Measurements from ENCODE around the gene RIMKLA. TPM values are rescaled to one million over a fixed set of nuclear protein-coding genes. Genes with fewer than 3 reads are reported as not detected.

The RIMKLA gene
- total RNA-seq, 1 experiment from 2014 or later, result 8.3 TPM

- TF ChIP-seq MLX (CRISPR knock-in tag; IDR thresholded peaks at IDR 0.05) (no peak), RELA (CRISPR knock-in tag; IDR thresholded peaks at IDR 0.05; ENCODE audit: borderline replicate concordance) (no peak; the same call in 1 of the 2 replicates), JAZF1 (CRISPR knock-in tag; IDR thresholded peaks at IDR 0.05) (no peak), ZBTB21 (CRISPR knock-in tag; IDR thresholded peaks at IDR 0.05; ENCODE audit: borderline replicate concordance) (0 out of 2 replicates have a peak, but pooled peaks have one; percentile 61), ZNF219 (CRISPR knock-in tag; IDR thresholded peaks at IDR 0.05; ENCODE audit: borderline replicate concordance) (no peak), IRF1 (CRISPR knock-in tag; IDR thresholded peaks at IDR 0.05) (no peak), MYBL2 (CRISPR knock-in tag; IDR thresholded peaks at IDR 0.05) (peak; percentile 77; the same call in 1 of the 2 replicates), HMGA2 (CRISPR knock-in tag; IDR thresholded peaks at IDR 0.05) (no peak), CBFB (CRISPR knock-in tag; IDR thresholded peaks at IDR 0.05; ENCODE audit: low read depth) (peak; percentile 93), SP1 (CRISPR knock-in tag; conservative IDR thresholded peaks at IDR 0.05) (peak; percentile 86), CREM (CRISPR knock-in tag; IDR thresholded peaks at IDR 0.05) (0 out of 2 replicates have a peak, but pooled peaks have one; percentile 75), NR1H2 (CRISPR knock-in tag; IDR thresholded peaks at IDR 0.05) (no peak), ZNF396 (CRISPR knock-in tag; IDR thresholded peaks at IDR 0.05; ENCODE audit: borderline replicate concordance) (no peak), ZNF423 (CRISPR knock-in tag; IDR thresholded peaks at IDR 0.05) (no peak), RORB (CRISPR knock-in tag; IDR thresholded peaks at IDR 0.05) (no peak), ELF4 (CRISPR knock-in tag; IDR thresholded peaks at IDR 0.05; ENCODE audit: low read depth) (no peak), NFE2L1 (CRISPR knock-in tag; IDR thresholded peaks at IDR 0.05) (no peak), ETV6 (CRISPR knock-in tag; IDR thresholded peaks at IDR 0.05) (no peak), TP53 (CRISPR knock-in tag; IDR thresholded peaks at IDR 0.05) (peak; percentile 83), FOXK1 (CRISPR knock-in tag; IDR thresholded peaks at IDR 0.05) (peak; percentile 71; the same call in 1 of the 2 replicates), NR3C1 (CRISPR knock-in tag; conservative IDR thresholded peaks at IDR 0.05; ENCODE audit: low read depth) (peak; percentile 46; the same call in 1 of the 2 replicates), JUN (CRISPR knock-in tag; IDR thresholded peaks at IDR 0.05) (0 out of 2 replicates have a peak, but pooled peaks have one; percentile 52)
- TF ChIP-seq, protein P1, sequence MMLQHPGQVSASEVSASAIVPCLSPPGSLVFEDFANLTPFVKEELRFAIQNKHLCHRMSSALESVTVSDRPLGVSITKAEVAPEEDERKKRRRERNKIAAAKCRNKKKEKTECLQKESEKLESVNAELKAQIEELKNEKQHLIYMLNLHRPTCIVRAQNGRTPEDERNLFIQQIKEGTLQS (CRISPR knock-in tag; conservative IDR thresholded peaks at IDR 0.05), result no peak
- TF ChIP-seq, protein P2, sequence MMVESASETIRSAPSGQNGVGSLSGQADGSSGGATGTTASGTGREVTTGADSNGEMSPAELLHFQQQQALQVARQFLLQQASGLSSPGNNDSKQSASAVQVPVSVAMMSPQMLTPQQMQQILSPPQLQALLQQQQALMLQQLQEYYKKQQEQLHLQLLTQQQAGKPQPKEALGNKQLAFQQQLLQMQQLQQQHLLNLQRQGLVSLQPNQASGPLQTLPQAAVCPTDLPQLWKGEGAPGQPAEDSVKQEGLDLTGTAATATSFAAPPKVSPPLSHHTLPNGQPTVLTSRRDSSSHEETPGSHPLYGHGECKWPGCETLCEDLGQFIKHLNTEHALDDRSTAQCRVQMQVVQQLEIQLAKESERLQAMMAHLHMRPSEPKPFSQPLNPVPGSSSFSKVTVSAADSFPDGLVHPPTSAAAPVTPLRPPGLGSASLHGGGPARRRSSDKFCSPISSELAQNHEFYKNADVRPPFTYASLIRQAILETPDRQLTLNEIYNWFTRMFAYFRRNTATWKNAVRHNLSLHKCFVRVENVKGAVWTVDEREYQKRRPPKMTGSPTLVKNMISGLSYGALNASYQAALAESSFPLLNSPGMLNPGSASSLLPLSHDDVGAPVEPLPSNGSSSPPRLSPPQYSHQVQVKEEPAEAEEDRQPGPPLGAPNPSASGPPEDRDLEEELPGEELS (CRISPR knock-in tag; IDR thresholded peaks at IDR 0.05), result peak; percentile 71; the same call in 1 of the 2 replicates
- TF ChIP-seq, protein P3, sequence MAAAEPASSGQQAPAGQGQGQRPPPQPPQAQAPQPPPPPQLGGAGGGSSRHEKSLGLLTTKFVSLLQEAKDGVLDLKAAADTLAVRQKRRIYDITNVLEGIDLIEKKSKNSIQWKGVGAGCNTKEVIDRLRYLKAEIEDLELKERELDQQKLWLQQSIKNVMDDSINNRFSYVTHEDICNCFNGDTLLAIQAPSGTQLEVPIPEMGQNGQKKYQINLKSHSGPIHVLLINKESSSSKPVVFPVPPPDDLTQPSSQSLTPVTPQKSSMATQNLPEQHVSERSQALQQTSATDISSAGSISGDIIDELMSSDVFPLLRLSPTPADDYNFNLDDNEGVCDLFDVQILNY (CRISPR knock-in tag; IDR thresholded peaks at IDR 0.05), result no peak; the same call in 1 of the 2 replicates
- TF ChIP-seq, protein P4, sequence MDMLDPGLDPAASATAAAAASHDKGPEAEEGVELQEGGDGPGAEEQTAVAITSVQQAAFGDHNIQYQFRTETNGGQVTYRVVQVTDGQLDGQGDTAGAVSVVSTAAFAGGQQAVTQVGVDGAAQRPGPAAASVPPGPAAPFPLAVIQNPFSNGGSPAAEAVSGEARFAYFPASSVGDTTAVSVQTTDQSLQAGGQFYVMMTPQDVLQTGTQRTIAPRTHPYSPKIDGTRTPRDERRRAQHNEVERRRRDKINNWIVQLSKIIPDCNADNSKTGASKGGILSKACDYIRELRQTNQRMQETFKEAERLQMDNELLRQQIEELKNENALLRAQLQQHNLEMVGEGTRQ (CRISPR knock-in tag; IDR thresholded peaks at IDR 0.05), result peak; percentile 97
- TF ChIP-seq, protein P5, sequence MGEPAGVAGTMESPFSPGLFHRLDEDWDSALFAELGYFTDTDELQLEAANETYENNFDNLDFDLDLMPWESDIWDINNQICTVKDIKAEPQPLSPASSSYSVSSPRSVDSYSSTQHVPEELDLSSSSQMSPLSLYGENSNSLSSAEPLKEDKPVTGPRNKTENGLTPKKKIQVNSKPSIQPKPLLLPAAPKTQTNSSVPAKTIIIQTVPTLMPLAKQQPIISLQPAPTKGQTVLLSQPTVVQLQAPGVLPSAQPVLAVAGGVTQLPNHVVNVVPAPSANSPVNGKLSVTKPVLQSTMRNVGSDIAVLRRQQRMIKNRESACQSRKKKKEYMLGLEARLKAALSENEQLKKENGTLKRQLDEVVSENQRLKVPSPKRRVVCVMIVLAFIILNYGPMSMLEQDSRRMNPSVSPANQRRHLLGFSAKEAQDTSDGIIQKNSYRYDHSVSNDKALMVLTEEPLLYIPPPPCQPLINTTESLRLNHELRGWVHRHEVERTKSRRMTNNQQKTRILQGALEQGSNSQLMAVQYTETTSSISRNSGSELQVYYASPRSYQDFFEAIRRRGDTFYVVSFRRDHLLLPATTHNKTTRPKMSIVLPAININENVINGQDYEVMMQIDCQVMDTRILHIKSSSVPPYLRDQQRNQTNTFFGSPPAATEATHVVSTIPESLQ (CRISPR knock-in tag; IDR thresholded peaks at IDR 0.05), result no peak
- TF ChIP-seq, protein P6, sequence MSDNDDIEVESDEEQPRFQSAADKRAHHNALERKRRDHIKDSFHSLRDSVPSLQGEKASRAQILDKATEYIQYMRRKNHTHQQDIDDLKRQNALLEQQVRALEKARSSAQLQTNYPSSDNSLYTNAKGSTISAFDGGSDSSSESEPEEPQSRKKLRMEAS (CRISPR knock-in tag; IDR thresholded peaks at IDR 0.05), result peak; percentile 58; the same call in 1 of the 2 replicates
- TF ChIP-seq, protein P7, sequence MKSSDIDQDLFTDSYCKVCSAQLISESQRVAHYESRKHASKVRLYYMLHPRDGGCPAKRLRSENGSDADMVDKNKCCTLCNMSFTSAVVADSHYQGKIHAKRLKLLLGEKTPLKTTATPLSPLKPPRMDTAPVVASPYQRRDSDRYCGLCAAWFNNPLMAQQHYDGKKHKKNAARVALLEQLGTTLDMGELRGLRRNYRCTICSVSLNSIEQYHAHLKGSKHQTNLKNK (CRISPR knock-in tag; IDR thresholded peaks at IDR 0.05), result no peak
Measured at GRCh38 chr1:42456010-42456753, 75.6 kb downstream of the RIMKLA start, which contains the start of the genes PPCS and ZMYND12 (continued).

Measured in WTC11 (cell line).